Gastrocnemius medialis (tissue), 4 donors: ENCODE data around the gene KCNJ9. TPM values are rescaled to one million over a fixed set of nuclear protein-coding genes. Genes with fewer than 3 reads are reported as not detected.
A peak's percentile ranks its signal among the peaks of the same experiment; 100 is the strongest.

Source experiments
- ATAC-seq, 2 donors: fragments of 150-250 bp; one replicate each; pipeline ENCODE4 v1.9.1; 2016
- DNase-seq, 2 donors: peaks; one replicate each; pipeline ENCODE4 v3.0.0-alpha.2; 2019
- H3K27ac ChIP-seq, 4 donors: fragments of 200-600 bp; sonication (generic); 1 replicate in 1 of 4; 2 replicates in 3 of 4; pipeline ENCODE4 v1.5.1; 2016 to 2018; ENCODE audit warnings: mild to moderate bottlenecking in 2 of 4, moderate library complexity in 1 of 4
- H3K27me3 ChIP-seq, 3 donors: fragments of 200-600 bp; sonication (generic) in 2 of 3; 1 replicate in 1 of 3; 2 replicates in 2 of 3; pipeline versions ENCODE4 v1.5.1 to v1.6.0; 2016 to 2019; ENCODE audit warnings: mild to moderate bottlenecking in 1 of 3, moderate library complexity in 1 of 3
- H3K36me3 ChIP-seq, 2 donors: fragments of 200-600 bp; sonication (generic) in 1 of 2; one replicate each; pipeline ENCODE4 v1.5.1; 2017 to 2018
- H3K4me1 ChIP-seq, 2 donors: fragments of 200-600 bp; sonication (generic) in 1 of 2; one replicate each; pipeline ENCODE4 v1.5.1; 2016 to 2017; ENCODE audit warnings: mild to moderate bottlenecking in 2 of 2
- H3K4me3 ChIP-seq, 4 donors: fragments of 200-600 bp; sonication (generic) in 3 of 4; 1 replicate in 1 of 4; 2 replicates in 3 of 4; pipeline ENCODE4 v1.5.1; 2016 to 2019; ENCODE audit warnings: mild to moderate bottlenecking in 2 of 4
- H3K9me3 ChIP-seq, 3 donors: fragments of 200-600 bp; sonication (generic) in 2 of 3; 1 replicate in 1 of 3; 2 replicates in 2 of 3; pipeline ENCODE4 v1.5.1; 2016 to 2019
- CTCF ChIP-seq, 5 experiments: fragments of 450-650 bp in 3 of 5; fragments of 200-600 bp in 2 of 5; sonication (generic) in 2 of 5; IDR thresholded peaks in 4 of 5; conservative IDR thresholded peaks in 1 of 5; 1 replicate in 4 of 5; 2 replicates in 1 of 5; pipeline ENCODE4 v1.5.1; 2016 to 2019; ENCODE audit warnings: antibody characterized with exemption in 5 of 5, mild to moderate bottlenecking in 3 of 5, moderate library complexity in 3 of 5
- POLR2A ChIP-seq, 2 donors: fragments of 450-650 bp; IDR thresholded peaks; one replicate each; pipeline ENCODE4 v1.6.1; 2017; ENCODE audit warnings: antibody characterized with exemption in 2 of 2, mild to moderate bottlenecking in 2 of 2, moderate library complexity in 2 of 2
- in situ Hi-C, 4 donors: fragments of 200-750 bp; cut with MboI; loops; one replicate each; pipeline versions ENCODE4 v1.15.0 to v1.8.0; 2017; ENCODE audit warnings: low sequenced_read_pairs in 4 of 4
- intact Hi-C: fragments of 100-400 bp; cut with DNase I; formaldehyde crosslinking; loops from one replicate; pipeline ENCODE4 v1.15.1; 2023; ENCODE audit warnings: low total_unique reads
- total RNA-seq, 4 donors: library from RNA; depleted of rRNA; stranded (reverse); fragments of >200 nt; gene quantifications; one replicate each; pipeline versions ENCODE4 v1.1.0 to v1.2.3, GENCODE V29; 2016

Gene KCNJ9
- total RNA-seq, 4 donors from 2014 or later, result not detected

DNA sequence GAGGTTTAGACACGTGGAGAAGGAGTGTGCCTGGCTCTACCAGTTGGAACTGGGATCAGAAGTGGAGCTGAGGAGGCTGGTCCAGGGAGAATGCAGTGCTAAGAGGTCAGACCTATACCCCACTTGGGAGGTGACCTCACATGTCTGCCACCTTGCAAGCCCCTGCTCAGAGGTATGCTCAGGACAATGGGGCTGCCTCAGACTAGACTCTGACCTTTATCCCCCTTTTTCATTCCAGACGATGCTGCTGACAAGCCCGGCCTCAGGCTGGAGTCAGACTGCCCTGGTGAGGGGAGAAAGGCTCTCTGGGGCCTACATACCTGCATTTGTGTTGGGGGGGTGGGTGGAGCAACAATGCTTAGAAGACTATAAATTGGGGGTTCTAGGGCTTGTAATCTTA is 16.6 kb upstream of the KCNJ9 start:
- Histone ChIP-seq H3K27me3 (no peaks in the 10 kb centered on the region), H3K4me3 (no peak overlapping the region), H3K27ac (no peak overlapping the region), H3K36me3 (no peaks in the 10 kb centered on the region), H3K4me1 (no peaks in the 10 kb centered on the region), H3K9me3 (no peaks in the 10 kb centered on the region)
- DNase-seq, result no peak
- in situ Hi-C loops, result no loop called here
- intact Hi-C loops, result no loop called here
- TF ChIP-seq CTCF (IDR thresholded peaks at IDR 0.05 in 4 of 5, conservative IDR thresholded peaks at IDR 0.05 in 1 of 5), result no peak
- no peak for TF ChIP-seq POLR2A (IDR thresholded peaks at IDR 0.05)
- no peak for ATAC-seq

- Histone ChIP-seq H3K4me3 (no peak overlapping the region), H3K9me3 (no peaks in the 10 kb centered on the region), H3K4me1 (peaks cover 3 to 7% of the 10 kb centered on the region in 2 donors), H3K27ac (no peak overlapping the region), H3K27me3 (no peaks in the 10 kb centered on the region), H3K36me3 (no peaks in the 10 kb centered on the region)
- in situ Hi-C loops, result no loop called here
- TF ChIP-seq CTCF (IDR thresholded peaks at IDR 0.05 in 4 of 5, conservative IDR thresholded peaks at IDR 0.05 in 1 of 5) (no peak), POLR2A (IDR thresholded peaks at IDR 0.05) (no peak)
- DNase-seq (no peak), ATAC-seq (no peak)
- intact Hi-C loops, result no loop called here
Measured at GRCh38 chr1:160066829-160067745, 14.3 kb upstream of the KCNJ9 start.

GRCh38 chr1:160068225-160068624 is 13.1 kb upstream of the KCNJ9 start:
- DNase-seq (no peak), ATAC-seq (no peak)
- intact Hi-C loops (no loop called here), in situ Hi-C loops (no loop called here)
- TF ChIP-seq POLR2A (IDR thresholded peaks at IDR 0.05), result no peak
- no peak for TF ChIP-seq CTCF (IDR thresholded peaks at IDR 0.05 in 4 of 5, conservative IDR thresholded peaks at IDR 0.05 in 1 of 5)
- Histone ChIP-seq H3K4me1 (peaks cover 3 to 7% of the 10 kb centered on the region in 2 donors), H3K36me3 (no peaks in the 10 kb centered on the region), H3K27me3 (no peaks in the 10 kb centered on the region), H3K4me3 (no peak overlapping the region), H3K27ac (no peak overlapping the region), H3K9me3 (no peaks in the 10 kb centered on the region)

DNA sequence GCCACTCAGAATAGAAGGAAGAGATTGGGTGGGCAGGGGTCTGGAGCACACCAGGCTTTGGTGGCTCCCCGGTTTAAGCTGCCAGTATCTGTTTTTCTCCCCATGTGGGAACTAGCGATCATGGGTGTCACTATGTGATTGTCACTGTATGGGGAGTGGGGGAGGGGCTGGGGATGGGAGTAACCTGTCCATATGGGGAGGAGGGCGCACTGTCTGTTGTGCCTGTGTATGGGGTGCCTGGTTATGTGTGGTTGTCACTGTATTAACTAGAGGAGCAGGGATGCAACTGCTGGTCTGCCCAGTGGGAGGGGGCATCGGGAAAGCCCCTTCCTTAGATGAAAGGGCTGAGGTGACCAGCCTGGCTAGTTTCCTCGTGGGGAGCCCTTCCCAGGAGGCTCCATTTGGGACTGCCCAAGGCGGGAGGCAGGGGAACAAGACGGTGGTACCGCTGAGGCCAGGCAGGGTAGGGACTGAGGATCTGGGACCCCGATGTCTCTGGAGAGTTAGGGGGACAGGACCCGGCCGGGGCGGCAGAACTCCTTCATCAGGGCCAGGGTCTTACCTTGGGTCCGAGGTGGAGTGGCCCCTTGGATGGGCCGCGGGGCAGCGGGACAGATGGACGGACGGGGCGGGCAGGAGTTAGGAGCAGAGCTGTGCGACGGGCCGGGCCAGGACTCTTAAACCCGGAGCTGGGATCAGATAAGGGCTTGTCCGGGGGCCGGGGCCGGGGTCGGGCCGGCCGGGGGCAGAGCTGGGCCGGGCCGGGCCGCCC is 11.7 kb upstream of the KCNJ9 start, which contains the start of gene KCNJ10:
Gene KCNJ10 (minus strand): TSS at position 701 of the 772 bp plus-strand sequence. CDS start 27,628 bp downstream, outside the sequence.
- in situ Hi-C loops, result no loop called here

More for the DNA sequence above, 11.7 kb upstream of the KCNJ9 start, which contains the start of gene KCNJ10:
- Histone ChIP-seq H3K27me3 (no peaks in the 10 kb centered on the region), H3K4me3 (peak within 1 kb of the TSS; percentile 64 to 83 (median 66)), H3K9me3 (no peaks in the 10 kb centered on the region), H3K27ac (peak within 1 kb of the TSS in 1 of 4 donors; percentile 16), H3K4me1 (peaks cover 3 to 7% of the 10 kb centered on the region in 2 donors), H3K36me3 (no peaks in the 10 kb centered on the region)
- ATAC-seq, result peak in 1 of 2 donors; percentile 39
- intact Hi-C loops, result no loop called here
- TF ChIP-seq CTCF (IDR thresholded peaks at IDR 0.05 in 4 of 5, conservative IDR thresholded peaks at IDR 0.05 in 1 of 5) (no peak), POLR2A (IDR thresholded peaks at IDR 0.05) (no peak)
- no peak for DNase-seq
